Measurements from ENCODE around the gene HPN.

HPN gene

DNA sequence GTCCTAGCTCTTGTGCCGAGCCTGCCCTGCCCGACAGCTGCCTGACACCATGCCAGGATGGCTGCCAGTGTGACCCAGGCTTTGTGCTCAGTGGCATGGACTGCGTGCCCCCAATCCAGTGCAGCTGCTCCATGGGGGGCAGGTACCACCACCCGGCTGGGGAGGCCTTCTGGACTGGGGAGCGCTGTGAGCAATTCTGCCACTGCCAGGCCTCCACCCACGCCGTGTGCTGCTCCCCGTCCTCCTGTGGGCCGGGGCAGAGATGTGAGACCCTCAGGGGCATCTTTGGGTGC, 64.7 kb downstream of the HPN start:
- Histone ChIP-seq H3K36me3 (ENCODE audit: control insufficient read depth, low read length) (no peaks in the 10 kb centered on the region), H3F3A (ENCODE audit: control insufficient read depth, insufficient read depth) (peaks cover 4% of the 10 kb centered on the region), H3K27ac (ENCODE audit: low read depth, low read length) (no peak overlapping the region), H3K9me2 (replicated peaks; ENCODE audit: control insufficient read depth, low read length) (no peaks in the 10 kb centered on the region), H3K27me3 (ENCODE audit: control insufficient read depth, low read length) (no peaks in the 10 kb centered on the region), H3K79me2 (ENCODE audit: control insufficient read depth, low read length) (no peaks in the 10 kb centered on the region), H3K4me1 (ENCODE audit: control insufficient read depth, low read length) (no peaks in the 10 kb centered on the region), H3K9me3 (ENCODE audit: control insufficient read depth, insufficient read depth, low read length) (peaks cover 8% of the 10 kb centered on the region; the same call in 1 of the 2 replicates), H3K4me3 (ENCODE audit: low read length) (no peak overlapping the region), H3K4me2 (ENCODE audit: low read length) (no peak overlapping the region), H4K20me1 (ENCODE audit: control insufficient read depth, insufficient read depth, low read depth, low read length) (no peaks in the 10 kb centered on the region)
- TF ChIP-seq EZH2phosphoT487 (IDR thresholded peaks at IDR 0.05; ENCODE audit: borderline replicate concordance, low read length), result no peak
- TF ChIP-seq, protein P1, sequence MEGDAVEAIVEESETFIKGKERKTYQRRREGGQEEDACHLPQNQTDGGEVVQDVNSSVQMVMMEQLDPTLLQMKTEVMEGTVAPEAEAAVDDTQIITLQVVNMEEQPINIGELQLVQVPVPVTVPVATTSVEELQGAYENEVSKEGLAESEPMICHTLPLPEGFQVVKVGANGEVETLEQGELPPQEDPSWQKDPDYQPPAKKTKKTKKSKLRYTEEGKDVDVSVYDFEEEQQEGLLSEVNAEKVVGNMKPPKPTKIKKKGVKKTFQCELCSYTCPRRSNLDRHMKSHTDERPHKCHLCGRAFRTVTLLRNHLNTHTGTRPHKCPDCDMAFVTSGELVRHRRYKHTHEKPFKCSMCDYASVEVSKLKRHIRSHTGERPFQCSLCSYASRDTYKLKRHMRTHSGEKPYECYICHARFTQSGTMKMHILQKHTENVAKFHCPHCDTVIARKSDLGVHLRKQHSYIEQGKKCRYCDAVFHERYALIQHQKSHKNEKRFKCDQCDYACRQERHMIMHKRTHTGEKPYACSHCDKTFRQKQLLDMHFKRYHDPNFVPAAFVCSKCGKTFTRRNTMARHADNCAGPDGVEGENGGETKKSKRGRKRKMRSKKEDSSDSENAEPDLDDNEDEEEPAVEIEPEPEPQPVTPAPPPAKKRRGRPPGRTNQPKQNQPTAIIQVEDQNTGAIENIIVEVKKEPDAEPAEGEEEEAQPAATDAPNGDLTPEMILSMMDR (IDR thresholded peaks at IDR 0.05; ENCODE audit: low read depth, low read length, poor library complexity, severe bottlenecking), result no peak

DNA sequence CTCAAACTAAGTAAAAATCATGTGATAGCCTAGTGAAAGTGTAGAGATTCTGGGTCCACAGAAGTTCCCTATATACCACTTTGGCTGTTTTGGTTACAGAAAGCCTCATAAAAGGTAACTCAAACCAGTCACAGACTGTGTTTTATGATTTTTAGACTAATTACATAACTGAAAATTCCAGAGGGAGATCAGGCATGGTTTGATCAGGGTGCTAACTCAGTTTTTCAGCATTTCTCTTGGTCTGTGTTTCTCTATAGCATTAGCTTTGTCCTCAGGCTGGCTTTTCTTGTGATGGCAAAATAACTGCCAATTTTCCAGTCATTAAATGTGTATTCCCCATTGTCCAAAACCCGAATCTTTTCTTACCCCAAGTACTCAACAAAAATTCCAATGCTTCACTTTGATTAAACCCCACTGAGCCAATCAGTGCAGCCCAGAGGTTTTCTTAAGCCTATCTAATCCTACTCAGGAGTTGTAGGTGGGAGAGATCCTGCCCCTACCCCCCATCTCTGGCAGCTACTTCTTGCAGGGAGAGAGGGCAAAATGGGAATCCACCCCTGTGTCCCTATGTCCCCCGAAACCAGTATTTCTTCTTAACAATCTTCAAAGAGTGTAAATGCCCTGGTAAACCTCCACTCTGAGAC, 65.5 kb downstream of the HPN start:
- H3K36me3 ChIP-seq (ENCODE audit: control insufficient read depth, low read length), result no peaks in the 10 kb centered on the region
- H4K20me1 ChIP-seq (ENCODE audit: control insufficient read depth, insufficient read depth, low read depth, low read length), result no peaks in the 10 kb centered on the region
- H3K27ac ChIP-seq (ENCODE audit: low read depth, low read length), result no peak overlapping the region
- H3K79me2 ChIP-seq (ENCODE audit: control insufficient read depth, low read length), result no peaks in the 10 kb centered on the region
- no peak overlapping the region for H3K4me2 ChIP-seq (ENCODE audit: low read length)
- no peak overlapping the region for H3K4me3 ChIP-seq (ENCODE audit: low read length)
- H3K4me1 ChIP-seq (ENCODE audit: control insufficient read depth, low read length), result no peaks in the 10 kb centered on the region
- TF ChIP-seq EZH2phosphoT487 (IDR thresholded peaks at IDR 0.05; ENCODE audit: borderline replicate concordance, low read length), result no peak
- TF ChIP-seq, protein P1 (IDR thresholded peaks at IDR 0.05; ENCODE audit: low read depth, low read length, poor library complexity, severe bottlenecking), result no peak
- no peaks in the 10 kb centered on the region for H3K9me2 ChIP-seq (replicated peaks; ENCODE audit: control insufficient read depth, low read length)
- H3F3A ChIP-seq (ENCODE audit: control insufficient read depth, insufficient read depth), result peaks cover 4% of the 10 kb centered on the region
- H3K27me3 ChIP-seq (ENCODE audit: control insufficient read depth, low read length), result no peaks in the 10 kb centered on the region
- peaks cover 8% of the 10 kb centered on the region; the same call in 1 of the 2 replicates for H3K9me3 ChIP-seq (ENCODE audit: control insufficient read depth, insufficient read depth, low read length)

DNA sequence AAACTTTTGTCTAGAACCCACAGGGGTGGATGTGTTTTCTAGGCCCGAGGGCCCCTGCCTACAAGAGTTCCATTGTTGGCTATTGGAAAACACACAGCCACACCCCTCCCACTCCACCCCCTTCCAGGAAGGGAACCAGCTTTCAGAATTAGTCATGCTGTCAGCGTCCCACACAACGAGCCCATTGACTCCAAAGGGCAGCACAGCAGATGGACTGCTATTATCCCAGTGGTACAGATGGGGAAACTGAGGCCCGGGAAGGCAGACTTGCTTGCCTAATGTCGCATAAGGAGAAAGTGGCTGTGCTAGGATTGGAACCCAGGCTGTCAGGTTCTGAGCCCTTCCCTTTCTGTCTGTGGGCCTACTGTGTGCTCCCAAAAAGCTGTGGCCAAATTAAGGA, 66.0 kb downstream of the HPN start:
- Histone ChIP-seq H3K9me2 (replicated peaks; ENCODE audit: control insufficient read depth, low read length) (no peaks in the 10 kb centered on the region), H3K79me2 (ENCODE audit: control insufficient read depth, low read length) (no peaks in the 10 kb centered on the region), H3K36me3 (ENCODE audit: control insufficient read depth, low read length) (no peaks in the 10 kb centered on the region), H3K4me2 (ENCODE audit: low read length) (no peak overlapping the region), H3F3A (ENCODE audit: control insufficient read depth, insufficient read depth) (peaks cover 4% of the 10 kb centered on the region), H3K4me3 (ENCODE audit: low read length) (no peak overlapping the region), H3K27ac (ENCODE audit: low read depth, low read length) (no peak overlapping the region), H4K20me1 (ENCODE audit: control insufficient read depth, insufficient read depth, low read depth, low read length) (no peaks in the 10 kb centered on the region), H3K4me1 (ENCODE audit: control insufficient read depth, low read length) (no peaks in the 10 kb centered on the region), H3K27me3 (ENCODE audit: control insufficient read depth, low read length) (no peaks in the 10 kb centered on the region), H3K9me3 (ENCODE audit: control insufficient read depth, insufficient read depth, low read length) (peaks cover 8% of the 10 kb centered on the region; the same call in 1 of the 2 replicates)
- TF ChIP-seq EZH2phosphoT487 (IDR thresholded peaks at IDR 0.05; ENCODE audit: borderline replicate concordance, low read length), result no peak
- TF ChIP-seq, protein P1 (IDR thresholded peaks at IDR 0.05; ENCODE audit: low read depth, low read length, poor library complexity, severe bottlenecking), result no peak

Data from DOHH2 (cell line).